ENCODE measurements around the gene GSTT2B.
"Not testable (repeated sequence)": the region's sequence is repeated elsewhere in the genome, so short reads cannot be mapped to it uniquely, and the experiment has no call there.

Gene GSTT2B

GRCh38 chr22:23997092-23997491, 36.1 kb upstream of the GSTT2B start:
- no peak for TF ChIP-seq ZNF274 (IDR thresholded peaks at IDR 0.05; ENCODE audit: low read depth, low read length)
- no peak overlapping the region for H3K4me3 ChIP-seq (ENCODE audit: low read length)

- H3K4me3 ChIP-seq (ENCODE audit: low read length): not testable (repeated sequence)
Observed at GRCh38 chr22:23993581-23994177, 32.7 kb upstream of the GSTT2B start.

- H3K4me3 ChIP-seq (ENCODE audit: low read length): not testable (repeated sequence)
Observed at GRCh38 chr22:23993080-23993479, 32.1 kb upstream of the GSTT2B start.

- H3K4me3 ChIP-seq (ENCODE audit: low read length): not testable (repeated sequence)
Observed at GRCh38 chr22:23989583-23990244, 28.7 kb upstream of the GSTT2B start.

GRCh38 chr22:23986538-23987178, 25.7 kb upstream of the GSTT2B start:
- not testable (repeated sequence) for H3K4me3 ChIP-seq (ENCODE audit: low read length)

GRCh38 chr22:23986089-23986488, 25.1 kb upstream of the GSTT2B start:
- H3K4me3 ChIP-seq (ENCODE audit: low read length): not testable (repeated sequence)

- no peak for TF ChIP-seq ZNF274 (IDR thresholded peaks at IDR 0.05; ENCODE audit: low read depth, low read length)
Observed at GRCh38 chr22:23984430-23984829, 23.4 kb upstream of the GSTT2B start.

GRCh38 chr22:23980567-23980966, 19.6 kb upstream of the GSTT2B start:
- not testable (repeated sequence) for H3K4me3 ChIP-seq (ENCODE audit: low read length)

More at GRCh38 chr22:23984430-23984829, 23.4 kb upstream of the GSTT2B start:
- no peak overlapping the region for H3K4me3 ChIP-seq (ENCODE audit: low read length)

GRCh38 chr22:23979557-23980240, 18.7 kb upstream of the GSTT2B start, which contains the start of gene GSTT2:
Gene GSTT2, plus strand, starts transcription at chr22:23980134.
- not testable (repeated sequence) for H3K4me3 ChIP-seq (ENCODE audit: low read length)

- not testable (repeated sequence) for H3K4me3 ChIP-seq (ENCODE audit: low read length)
Observed at GRCh38 chr22:23977304-23977703, 16.3 kb upstream of the GSTT2B start.

GRCh38 chr22:23974836-23975352, 13.9 kb upstream of the GSTT2B start:
- H3K4me3 ChIP-seq (ENCODE audit: low read length): not testable (repeated sequence)

- not testable (repeated sequence) for H3K4me3 ChIP-seq (ENCODE audit: low read length)
Observed at GRCh38 chr22:23974345-23974744, 13.3 kb upstream of the GSTT2B start, which contains the start of gene DDT. Gene DDT, minus strand, starts transcription at chr22:23974441. Its CDS starts 27 bp downstream, at chr22:23974414.

GRCh38 chr22:23971927-23972326, 10.9 kb upstream of the GSTT2B start:
- not testable (repeated sequence) for H3K4me3 ChIP-seq (ENCODE audit: low read length)

GRCh38 chr22:23970816-23971486, 10.0 kb upstream of the GSTT2B start:
- no peak for TF ChIP-seq ZNF274 (IDR thresholded peaks at IDR 0.05; ENCODE audit: low read depth, low read length)
- no peak overlapping the region for H3K4me3 ChIP-seq (ENCODE audit: low read length)

GRCh38 chr22:23970201-23970641, 9.2 kb upstream of the GSTT2B start:
- no peak for TF ChIP-seq ZNF274 (IDR thresholded peaks at IDR 0.05; ENCODE audit: low read depth, low read length)
- no peak overlapping the region for H3K4me3 ChIP-seq (ENCODE audit: low read length)
